HepG2 (cell line): ENCODE measurements around the gene PNKP. TPM values are rescaled to one million over a fixed set of nuclear protein-coding genes. Genes with fewer than 3 reads are reported as not detected.

Source experiments
- ATAC-seq: fragments of 200-7000 bp; cut with Tn5 transposase; 3 replicates; pipeline ENCODE4 v1.9.1; 2020; ENCODE audit warnings: mild to moderate bottlenecking, moderate library complexity
- BruUV-seq: library from RNA; stranded (reverse); fragments of 400-500 nt; replicated peaks from 2 replicates; lab custom pipeline; 2021; lab: Mats Ljungman, UMichigan
- CTCF ChIA-PET: fragments of 300-600 bp; formaldehyde crosslinking; extraction: SDS; loops from one replicate; lab custom pipeline; 2021; ENCODE audit warnings: low total read pairs, inconsistent platforms, low intra/inter-chr PET ratio; lab: Yijun Ruan, JAX
- POLR2A ChIA-PET: fragments of 350-600 bp; sonication (Branson Sonifier 250); formaldehyde crosslinking; loops from one replicate; lab custom pipeline; 2020; ENCODE audit warnings: antibody characterized with exemption, inconsistent platforms; lab: Yijun Ruan, JAX
- DNase-seq: peaks from one replicate; pipeline ENCODE4 v3.0.0-alpha.2; 2015; ENCODE audit warnings: low spot score
- FAIRE-seq: peaks from 3 replicates; lab custom pipeline; 2011; peaks lifted over from hg19 to GRCh38; lab: Jason Lieb, UNC
- H2AFZ ChIP-seq: one replicate; pipeline ENCODE4 v1.6.1; 2011; ENCODE audit warnings: low read length, inconsistent platforms
- H3K27ac ChIP-seq: fragments of 300-600 bp; 3 replicates; pipeline ENCODE4 v1.8.0; 2011; ENCODE audit warnings: mixed run types, mild to moderate bottlenecking, mixed read lengths, low read length, inconsistent platforms; ENCODE audit not compliant: insufficient read depth; ENCODE audit errors: extremely low read length
- H3K27me3 ChIP-seq, 2 experiments: fragments of 200-600 bp in 1 of 2; 2 replicates in 1 of 2; 3 replicates in 1 of 2; pipeline versions ENCODE4 v1.6.0 to v1.8.0; 2011; ENCODE audit warnings: low read length in 2 of 2, mild to moderate bottlenecking in 2 of 2, moderate library complexity in 2 of 2, inconsistent platforms in 1 of 2; ENCODE audit not compliant: insufficient read depth in 2 of 2, control insufficient read depth in 1 of 2
- H3K36me3 ChIP-seq, 2 experiments: fragments of 200-600 bp in 1 of 2; replicated peaks in 1 of 2; 2 replicates in 1 of 2; 3 replicates in 1 of 2; pipeline versions ENCODE4 v1.5.1 to v1.8.0; 2011; ENCODE audit warnings: low read length in 2 of 2, inconsistent platforms in 1 of 2; ENCODE audit not compliant: insufficient read depth in 2 of 2, control insufficient read depth in 1 of 2
- H3K4me1 ChIP-seq: 2 replicates; pipeline ENCODE4 v1.5.1; 2012; ENCODE audit warnings: low read length, inconsistent platforms; ENCODE audit not compliant: insufficient read depth
- H3K4me2 ChIP-seq: 2 replicates; pipeline ENCODE4 v1.6.0; 2011; ENCODE audit warnings: low read depth, low read length, inconsistent platforms
- H3K4me3 ChIP-seq, 3 experiments: fragments of 200-600 bp in 1 of 3; sonication (generic), shearing (Covaris generic) in 1 of 3; replicated peaks in 1 of 3; 2 replicates each; pipeline ENCODE4 v1.5.1; 2011 to 2016; ENCODE audit warnings: low read length in 3 of 3, inconsistent platforms in 2 of 3, low read depth in 2 of 3, mild to moderate bottlenecking in 2 of 3, control low read depth in 1 of 3, mixed read lengths in 1 of 3; ENCODE audit not compliant: insufficient read depth in 1 of 3
- H3K79me2 ChIP-seq: one replicate; pipeline ENCODE4 v1.6.1; 2011; ENCODE audit warnings: low read length, inconsistent platforms; ENCODE audit not compliant: insufficient read depth
- H3K9ac ChIP-seq: 2 replicates; pipeline ENCODE4 v1.6.0; 2011; ENCODE audit warnings: mild to moderate bottlenecking, low read depth, low read length, inconsistent platforms; ENCODE audit not compliant: insufficient read depth
- H3K9me3 ChIP-seq: 2 replicates; pipeline ENCODE4 v1.5.1; 2012; ENCODE audit warnings: mild to moderate bottlenecking, low read length
- H4K20me1 ChIP-seq: 2 replicates; pipeline ENCODE4 v1.6.0; 2011; ENCODE audit warnings: inconsistent platforms, mild to moderate bottlenecking, low read length, moderate library complexity; ENCODE audit not compliant: insufficient read depth
- ATF7 ChIP-seq, 2 experiments: fragments of 450-650 bp in 1 of 2; sonication (generic) in 1 of 2; formaldehyde crosslinking in 1 of 2; IDR thresholded peaks; 2 replicates each; pipeline versions ENCODE4 v1.4.0 to v1.6.1; 2016 to 2020; ENCODE audit warnings: antibody characterized with exemption in 1 of 2, mild to moderate bottlenecking in 1 of 2, missing genetic modification reagents in 1 of 2
- HMGA1 ChIP-seq: sonication (generic); formaldehyde crosslinking; conservative IDR thresholded peaks from 2 replicates; pipeline ENCODE4 v1.4.0; 2020; ENCODE audit warnings: missing genetic modification reagents
- HOXA3 ChIP-seq: sonication (generic); formaldehyde crosslinking; IDR thresholded peaks from 2 replicates; pipeline ENCODE4 v1.5.0; 2020; ENCODE audit warnings: missing genetic modification reagents
- MIXL1 ChIP-seq: IDR thresholded peaks from 2 replicates; pipeline ENCODE4 v1.6.1; 2016
- WGBS: methylation state at CpG from one replicate; pipeline ENCODE4 v1.1.6; 2017; ENCODE audit warnings: low lambda C conversion rate; 5-methylcytosine and 5-hydroxymethylcytosine counted together
- in situ Hi-C: cut with HindIII; loops from 2 replicates; pipeline ENCODE4 v1.10.0; 2017; ENCODE audit warnings: low pct_unique_long_range_greater_than_20kb; ENCODE audit not compliant: extremely low pct_ligation_motif_present
- intact Hi-C: fragments of 100-400 bp; cut with micrococcal nuclease; formaldehyde crosslinking; loops from one replicate; pipeline ENCODE4 v1.10.0; 2022; ENCODE audit not compliant: unreplicated experiment
- polyA plus RNA-seq, 8 experiments: library from polyadenylated mRNA; depleted of rRNA in 3 of 8; stranded (reverse) in 7 of 8; unstranded in 1 of 8; fragments of >200 nt; fragmentation: Illumina TruSeq in 4 of 8; extraction: Trizol in 4 of 8; gene quantifications; 2 replicates each; pipeline versions ENCODE4 v1.2.1 to v1.2.3, GENCODE V29; 2011 to 2016; ENCODE audit warnings: low read depth in 4 of 8, missing spikeins in 1 of 8, mixed read lengths in 1 of 8; ENCODE audit not compliant: insufficient read depth in 1 of 8
- total RNA-seq, 5 experiments: library from RNA; depleted of rRNA; stranded (reverse); fragments of >200 nt; fragmentation: Illumina TruSeq; extraction: Trizol; gene quantifications; 2 replicates each; pipeline ENCODE4 v1.2.3, GENCODE V29; 2016; ENCODE audit warnings: low read depth in 1 of 5
- TF ChIP-seq, protein P1 (sequence below): sonication (generic); formaldehyde crosslinking; IDR thresholded peaks from 2 replicates; pipeline ENCODE4 v1.4.0; 2020; ENCODE audit warnings: mild to moderate bottlenecking, missing genetic modification reagents
- TF ChIP-seq, protein P2 (sequence below): sonication (generic); formaldehyde crosslinking; IDR thresholded peaks from 2 replicates; pipeline ENCODE4 v1.4.0; 2020; ENCODE audit warnings: missing genetic modification reagents, borderline replicate concordance

PNKP gene
- total and polyA plus RNA-seq, 2 of the 13 experiments (the other 11 are each of a cell fraction or from before 2014, with no cell fraction given), result 12.7 to 27.1 TPM

DNA sequence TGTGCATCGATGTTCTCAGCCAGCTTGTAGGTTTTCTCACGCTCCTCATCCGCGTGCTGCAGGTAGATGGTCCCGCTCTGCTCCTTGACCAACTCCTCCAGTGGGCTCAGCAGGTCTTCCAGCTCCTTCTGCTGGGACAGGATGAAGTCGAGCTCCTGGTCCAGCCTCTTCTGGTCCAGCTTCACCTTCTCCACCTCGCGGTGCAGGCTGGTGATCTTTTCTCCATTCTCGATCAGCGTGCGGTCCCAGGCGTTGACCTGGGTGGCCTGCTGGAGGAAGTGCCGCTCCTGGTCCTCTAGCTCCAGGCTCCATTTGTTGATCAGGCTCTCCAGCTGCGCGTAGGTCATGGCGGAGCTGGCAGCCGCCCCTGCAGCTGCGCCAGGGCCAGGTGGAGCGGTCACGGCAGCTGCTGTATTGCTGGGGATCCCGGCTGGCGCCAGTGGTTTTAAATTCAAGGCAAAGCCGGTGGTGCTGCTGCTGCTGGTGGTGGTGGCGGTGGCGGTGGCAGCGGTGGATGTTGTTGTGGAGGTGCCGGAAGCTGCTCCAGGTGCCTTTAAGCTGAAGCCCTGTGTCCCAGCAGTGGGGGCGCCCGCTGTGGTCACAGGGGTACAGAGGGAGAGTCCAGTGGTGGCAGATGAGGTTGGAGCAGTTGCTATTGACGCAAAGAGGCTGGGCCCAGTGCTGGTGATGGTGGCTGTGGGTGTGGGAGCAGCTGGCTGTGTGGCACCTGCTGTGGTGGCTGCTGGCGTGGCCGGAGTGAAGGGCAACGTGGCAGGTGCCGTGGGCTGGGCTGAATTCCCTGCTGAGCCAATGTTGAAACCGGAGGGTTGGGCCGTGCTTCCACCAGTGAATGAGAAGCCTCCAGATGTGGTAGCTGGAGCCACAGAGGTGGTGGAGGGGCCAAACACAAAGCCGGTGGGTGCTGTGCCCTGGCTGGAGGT lies 41.4 kb upstream of the PNKP start (continued):
- TF ChIP-seq, protein P1, sequence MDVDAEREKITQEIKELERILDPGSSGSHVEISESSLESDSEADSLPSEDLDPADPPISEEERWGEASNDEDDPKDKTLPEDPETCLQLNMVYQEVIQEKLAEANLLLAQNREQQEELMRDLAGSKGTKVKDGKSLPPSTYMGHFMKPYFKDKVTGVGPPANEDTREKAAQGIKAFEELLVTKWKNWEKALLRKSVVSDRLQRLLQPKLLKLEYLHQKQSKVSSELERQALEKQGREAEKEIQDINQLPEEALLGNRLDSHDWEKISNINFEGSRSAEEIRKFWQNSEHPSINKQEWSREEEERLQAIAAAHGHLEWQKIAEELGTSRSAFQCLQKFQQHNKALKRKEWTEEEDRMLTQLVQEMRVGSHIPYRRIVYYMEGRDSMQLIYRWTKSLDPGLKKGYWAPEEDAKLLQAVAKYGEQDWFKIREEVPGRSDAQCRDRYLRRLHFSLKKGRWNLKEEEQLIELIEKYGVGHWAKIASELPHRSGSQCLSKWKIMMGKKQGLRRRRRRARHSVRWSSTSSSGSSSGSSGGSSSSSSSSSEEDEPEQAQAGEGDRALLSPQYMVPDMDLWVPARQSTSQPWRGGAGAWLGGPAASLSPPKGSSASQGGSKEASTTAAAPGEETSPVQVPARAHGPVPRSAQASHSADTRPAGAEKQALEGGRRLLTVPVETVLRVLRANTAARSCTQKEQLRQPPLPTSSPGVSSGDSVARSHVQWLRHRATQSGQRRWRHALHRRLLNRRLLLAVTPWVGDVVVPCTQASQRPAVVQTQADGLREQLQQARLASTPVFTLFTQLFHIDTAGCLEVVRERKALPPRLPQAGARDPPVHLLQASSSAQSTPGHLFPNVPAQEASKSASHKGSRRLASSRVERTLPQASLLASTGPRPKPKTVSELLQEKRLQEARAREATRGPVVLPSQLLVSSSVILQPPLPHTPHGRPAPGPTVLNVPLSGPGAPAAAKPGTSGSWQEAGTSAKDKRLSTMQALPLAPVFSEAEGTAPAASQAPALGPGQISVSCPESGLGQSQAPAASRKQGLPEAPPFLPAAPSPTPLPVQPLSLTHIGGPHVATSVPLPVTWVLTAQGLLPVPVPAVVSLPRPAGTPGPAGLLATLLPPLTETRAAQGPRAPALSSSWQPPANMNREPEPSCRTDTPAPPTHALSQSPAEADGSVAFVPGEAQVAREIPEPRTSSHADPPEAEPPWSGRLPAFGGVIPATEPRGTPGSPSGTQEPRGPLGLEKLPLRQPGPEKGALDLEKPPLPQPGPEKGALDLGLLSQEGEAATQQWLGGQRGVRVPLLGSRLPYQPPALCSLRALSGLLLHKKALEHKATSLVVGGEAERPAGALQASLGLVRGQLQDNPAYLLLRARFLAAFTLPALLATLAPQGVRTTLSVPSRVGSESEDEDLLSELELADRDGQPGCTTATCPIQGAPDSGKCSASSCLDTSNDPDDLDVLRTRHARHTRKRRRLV (CRISPR knock-in tag), result no peak

DNA sequence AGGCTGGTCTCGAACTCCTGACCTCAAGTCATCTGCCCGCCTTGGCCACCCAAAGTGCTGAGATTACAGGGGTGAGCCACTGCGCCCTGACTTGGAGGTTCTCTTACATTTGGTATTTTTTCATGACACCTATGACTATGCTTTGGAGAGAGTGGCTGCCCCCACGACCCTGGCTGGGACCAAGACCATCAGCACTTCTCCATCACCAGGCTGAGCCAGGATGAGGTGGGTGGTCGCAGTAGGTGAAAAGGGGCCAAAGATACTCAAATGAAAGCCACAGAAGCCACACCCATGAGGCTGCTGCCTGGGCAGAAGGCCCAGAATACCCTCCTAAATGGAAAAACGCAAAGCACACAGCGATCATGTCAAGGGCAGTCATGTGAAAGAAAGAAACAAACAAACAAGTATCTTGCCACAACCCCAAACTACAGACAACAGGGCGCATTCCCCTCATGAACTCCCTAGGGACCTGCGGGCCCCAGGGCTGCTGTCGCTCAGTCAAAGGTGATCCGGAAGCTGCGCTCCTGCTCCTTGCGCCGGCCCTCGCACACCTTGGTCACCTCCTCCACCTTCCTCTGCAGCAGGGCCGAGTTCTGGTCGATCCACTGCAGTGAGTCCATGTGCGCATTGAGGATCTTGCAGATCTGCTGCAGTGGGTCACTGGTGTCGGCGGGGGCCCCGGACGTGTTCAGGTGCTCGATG lies 40.5 kb upstream of the PNKP start:
- CTCF ChIA-PET, result no interaction called here

More for the DNA sequence above, 40.5 kb upstream of the PNKP start:
- no peak overlapping the region for H3K4me3 ChIP-seq
- BruUV-seq, result no TSS peak
- no peak for FAIRE-seq
- POLR2A ChIA-PET, result no interaction called here
- WGBS, result over 99% methylated on average over 23 of the region's 23 CpGs
- no peaks in the 10 kb centered on the region for H3K9me3 ChIP-seq
- peaks cover 17 to 32% of the 10 kb centered on the region in 2 experiments; a peak in 4 of 5 replicates for H3K36me3 ChIP-seq
- H3K27ac ChIP-seq, result no peak overlapping the region
- no peaks in the 10 kb centered on the region for H4K20me1 ChIP-seq
- no peak overlapping the region for H3K9ac ChIP-seq
- H3K4me2 ChIP-seq, result no peak overlapping the region
- no peak for ATAC-seq
- no peaks in the 10 kb centered on the region for H3K79me2 ChIP-seq
- TF ChIP-seq, protein P2, sequence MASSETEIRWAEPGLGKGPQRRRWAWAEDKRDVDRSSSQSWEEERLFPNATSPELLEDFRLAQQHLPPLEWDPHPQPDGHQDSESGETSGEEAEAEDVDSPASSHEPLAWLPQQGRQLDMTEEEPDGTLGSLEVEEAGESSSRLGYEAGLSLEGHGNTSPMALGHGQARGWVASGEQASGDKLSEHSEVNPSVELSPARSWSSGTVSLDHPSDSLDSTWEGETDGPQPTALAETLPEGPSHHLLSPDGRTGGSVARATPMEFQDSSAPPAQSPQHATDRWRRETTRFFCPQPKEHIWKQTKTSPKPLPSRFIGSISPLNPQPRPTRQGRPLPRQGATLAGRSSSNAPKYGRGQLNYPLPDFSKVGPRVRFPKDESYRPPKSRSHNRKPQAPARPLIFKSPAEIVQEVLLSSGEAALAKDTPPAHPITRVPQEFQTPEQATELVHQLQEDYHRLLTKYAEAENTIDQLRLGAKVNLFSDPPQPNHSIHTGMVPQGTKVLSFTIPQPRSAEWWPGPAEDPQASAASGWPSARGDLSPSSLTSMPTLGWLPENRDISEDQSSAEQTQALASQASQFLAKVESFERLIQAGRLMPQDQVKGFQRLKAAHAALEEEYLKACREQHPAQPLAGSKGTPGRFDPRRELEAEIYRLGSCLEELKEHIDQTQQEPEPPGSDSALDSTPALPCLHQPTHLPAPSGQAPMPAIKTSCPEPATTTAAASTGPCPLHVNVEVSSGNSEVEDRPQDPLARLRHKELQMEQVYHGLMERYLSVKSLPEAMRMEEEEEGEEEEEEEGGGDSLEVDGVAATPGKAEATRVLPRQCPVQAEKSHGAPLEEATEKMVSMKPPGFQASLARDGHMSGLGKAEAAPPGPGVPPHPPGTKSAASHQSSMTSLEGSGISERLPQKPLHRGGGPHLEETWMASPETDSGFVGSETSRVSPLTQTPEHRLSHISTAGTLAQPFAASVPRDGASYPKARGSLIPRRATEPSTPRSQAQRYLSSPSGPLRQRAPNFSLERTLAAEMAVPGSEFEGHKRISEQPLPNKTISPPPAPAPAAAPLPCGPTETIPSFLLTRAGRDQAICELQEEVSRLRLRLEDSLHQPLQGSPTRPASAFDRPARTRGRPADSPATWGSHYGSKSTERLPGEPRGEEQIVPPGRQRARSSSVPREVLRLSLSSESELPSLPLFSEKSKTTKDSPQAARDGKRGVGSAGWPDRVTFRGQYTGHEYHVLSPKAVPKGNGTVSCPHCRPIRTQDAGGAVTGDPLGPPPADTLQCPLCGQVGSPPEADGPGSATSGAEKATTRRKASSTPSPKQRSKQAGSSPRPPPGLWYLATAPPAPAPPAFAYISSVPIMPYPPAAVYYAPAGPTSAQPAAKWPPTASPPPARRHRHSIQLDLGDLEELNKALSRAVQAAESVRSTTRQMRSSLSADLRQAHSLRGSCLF (CRISPR knock-in tag), result no peak
- TF ChIP-seq MIXL1 (CRISPR knock-in tag), result no peak
- TF ChIP-seq ATF7 (IDR thresholded peaks at IDR 0.05), result no peak
- TF ChIP-seq ATF7 (CRISPR knock-in tag; IDR thresholded peaks at IDR 0.05), result no peak
- 0 out of 2 replicates have a peak, but pooled peaks have one; percentile 15 for TF ChIP-seq HOXA3 (CRISPR knock-in tag)
- TF ChIP-seq HMGA1, result no peak
- TF ChIP-seq, all 625 proteins: peak for 1
- Histone ChIP-seq H3K27me3 (no peaks in the 10 kb centered on the region), H3K4me1 (peaks cover 9% of the 10 kb centered on the region), H2AFZ (no peak overlapping the region)
- intact Hi-C loops (no loop called here), in situ Hi-C loops (no loop called here)
- DNase-seq, result no peak
